ENCODE results near the gene HPDL.
"Not testable (repeated sequence)": the region's sequence is repeated elsewhere in the genome, so short reads cannot be mapped to it uniquely, and the experiment has no call there.

HPDL gene

GRCh38 chr1:45348966-45349677 lies 22.4 kb downstream of the HPDL start:
- in situ Hi-C loops (cut with HindIII; ENCODE audit: low sequenced_read_pairs): no loop called here

- in situ Hi-C loops (cut with HindIII; ENCODE audit: low sequenced_read_pairs): no loop called here
Measured at GRCh38 chr1:45351508-45351907, 24.8 kb downstream of the HPDL start.

- in situ Hi-C loops (cut with HindIII; ENCODE audit: low sequenced_read_pairs): no loop called here
Measured at GRCh38 chr1:45353685-45354084, 27.0 kb downstream of the HPDL start.

GRCh38 chr1:45354838-45355237 lies 28.1 kb downstream of the HPDL start:
- in situ Hi-C loops (cut with HindIII; ENCODE audit: low sequenced_read_pairs): no loop called here

- in situ Hi-C loops (cut with HindIII; ENCODE audit: low sequenced_read_pairs): no loop called here
Measured at GRCh38 chr1:45355683-45356082, 29.0 kb downstream of the HPDL start.

- in situ Hi-C loops (cut with HindIII; ENCODE audit: low sequenced_read_pairs): no loop called here
Measured at GRCh38 chr1:45356186-45356585, 29.5 kb downstream of the HPDL start.

GRCh38 chr1:45359882-45360513 lies 33.3 kb downstream of the HPDL start:
- in situ Hi-C loops (cut with HindIII; ENCODE audit: low sequenced_read_pairs): no loop called here

- in situ Hi-C loops (cut with HindIII; ENCODE audit: low sequenced_read_pairs): not testable (repeated sequence)
Measured at GRCh38 chr1:45360981-45361380, 34.3 kb downstream of the HPDL start.

GRCh38 chr1:45364294-45364693 lies 37.6 kb downstream of the HPDL start:
- in situ Hi-C loops (cut with HindIII; ENCODE audit: low sequenced_read_pairs): no loop called here

GRCh38 chr1:45365051-45365450 lies 38.4 kb downstream of the HPDL start:
- in situ Hi-C loops (cut with HindIII; ENCODE audit: low sequenced_read_pairs): no loop called here

- in situ Hi-C loops (cut with HindIII; ENCODE audit: low sequenced_read_pairs): no loop called here
Measured at GRCh38 chr1:45370575-45370974, 43.9 kb downstream of the HPDL start.

- in situ Hi-C loops (cut with HindIII; ENCODE audit: low sequenced_read_pairs): no loop called here
Measured at GRCh38 chr1:45373573-45373972, 46.9 kb downstream of the HPDL start.

GRCh38 chr1:45375104-45376090 lies 48.7 kb downstream of the HPDL start:
- in situ Hi-C loops (cut with HindIII; ENCODE audit: low sequenced_read_pairs): no loop called here

GRCh38 chr1:45378184-45378583 lies 51.5 kb downstream of the HPDL start:
- in situ Hi-C loops (cut with HindIII; ENCODE audit: low sequenced_read_pairs): no loop called here

Data from DLD1 (cell line).